Measurements from ENCODE around the gene MRTFB. TPM values are rescaled to one million over a fixed set of nuclear protein-coding genes. Genes with fewer than 3 reads are reported as not detected.
"Not testable (repeated sequence)": the region's sequence is repeated elsewhere in the genome, so short reads cannot be mapped to it uniquely, and the experiment has no call there.

MRTFB gene
- total and polyA plus RNA-seq, 4 donors = 19.1 to 32.1 (median 25.1) TPM

GRCh38 chr16:14175086-14175485 is 104.0 kb downstream of the MRTFB start:
- no CpG with 5 or more reads among the region's 3 CpGs for WGBS (ENCODE audit: insufficient coverage)

GRCh38 chr16:14177704-14178103 is 106.6 kb downstream of the MRTFB start:
- WGBS (ENCODE audit: insufficient coverage) = 59% methylated on average over 3 of the region's 4 CpGs
- Histone ChIP-seq H3K27ac (ENCODE audit: low read depth, low read length) (no peak overlapping the region), H3K36me3 (ENCODE audit: control insufficient read depth, insufficient read depth, low read length) (no peaks in the 10 kb centered on the region), H3K27me3 (ENCODE audit: control insufficient read depth, insufficient read depth, low read length) (no peaks in the 10 kb centered on the region), H3K4me1 (ENCODE audit: control insufficient read depth, insufficient read depth, low read length) (no peaks in the 10 kb centered on the region), H3K9me3 (ENCODE audit: control insufficient read depth, insufficient read depth, low read length) (no peaks in the 10 kb centered on the region), H3K4me3 (ENCODE audit: low read depth, low read length) (no peak overlapping the region)
- DNase-seq (ENCODE audit: low read depth in 4 of 6, low spot score in 6 of 6) = no peak

More at GRCh38 chr16:14175086-14175485, 104.0 kb downstream of the MRTFB start:
- H3K27me3 ChIP-seq (ENCODE audit: control insufficient read depth, insufficient read depth, low read length) = no peaks in the 10 kb centered on the region
- no peak for DNase-seq (ENCODE audit: low read depth in 4 of 6, low spot score in 6 of 6)
- H3K4me3 ChIP-seq (ENCODE audit: low read depth, low read length) = no peak overlapping the region
- peaks cover 2% of the 10 kb centered on the region for H3K9me3 ChIP-seq (ENCODE audit: control insufficient read depth, insufficient read depth, low read length)
- no peak overlapping the region for H3K27ac ChIP-seq (ENCODE audit: low read depth, low read length)
- H3K36me3 ChIP-seq (ENCODE audit: control insufficient read depth, insufficient read depth, low read length) = no peaks in the 10 kb centered on the region
- H3K4me1 ChIP-seq (ENCODE audit: control insufficient read depth, insufficient read depth, low read length) = no peaks in the 10 kb centered on the region

GRCh38 chr16:14179116-14179515 is 108.0 kb downstream of the MRTFB start:
- Histone ChIP-seq H3K27ac (ENCODE audit: low read depth, low read length) (no peak overlapping the region), H3K27me3 (ENCODE audit: control insufficient read depth, insufficient read depth, low read length) (no peaks in the 10 kb centered on the region), H3K4me3 (ENCODE audit: low read depth, low read length) (no peak overlapping the region), H3K36me3 (ENCODE audit: control insufficient read depth, insufficient read depth, low read length) (no peaks in the 10 kb centered on the region), H3K9me3 (ENCODE audit: control insufficient read depth, insufficient read depth, low read length) (no peaks in the 10 kb centered on the region), H3K4me1 (ENCODE audit: control insufficient read depth, insufficient read depth, low read length) (no peaks in the 10 kb centered on the region)
- WGBS (ENCODE audit: insufficient coverage) = 80% methylated on average over 1 of the region's 1 CpG
- DNase-seq (ENCODE audit: low read depth in 4 of 6, low spot score in 6 of 6) = no peak

GRCh38 chr16:14180481-14180944 is 109.4 kb downstream of the MRTFB start:
- WGBS (ENCODE audit: insufficient coverage) = 95% methylated on average over 3 of the region's 4 CpGs
- no peak overlapping the region for H3K4me3 ChIP-seq (ENCODE audit: low read depth, low read length)
- H3K9me3 ChIP-seq (ENCODE audit: control insufficient read depth, insufficient read depth, low read length) = no peaks in the 10 kb centered on the region
- no peaks in the 10 kb centered on the region for H3K36me3 ChIP-seq (ENCODE audit: control insufficient read depth, insufficient read depth, low read length)
- no peaks in the 10 kb centered on the region for H3K27me3 ChIP-seq (ENCODE audit: control insufficient read depth, insufficient read depth, low read length)
- H3K27ac ChIP-seq (ENCODE audit: low read depth, low read length) = no peak overlapping the region
- H3K4me1 ChIP-seq (ENCODE audit: control insufficient read depth, insufficient read depth, low read length) = no peaks in the 10 kb centered on the region
- peak in 1 of 6 donors; percentile 9 for DNase-seq (ENCODE audit: low read depth in 4 of 6, low spot score in 6 of 6)

GRCh38 chr16:14181371-14182050 is 110.4 kb downstream of the MRTFB start:
- Histone ChIP-seq H3K9me3 (ENCODE audit: control insufficient read depth, insufficient read depth, low read length) (no peaks in the 10 kb centered on the region), H3K27ac (ENCODE audit: low read depth, low read length) (no peak overlapping the region), H3K4me3 (ENCODE audit: low read depth, low read length) (no peak overlapping the region), H3K36me3 (ENCODE audit: control insufficient read depth, insufficient read depth, low read length) (no peaks in the 10 kb centered on the region), H3K4me1 (ENCODE audit: control insufficient read depth, insufficient read depth, low read length) (peaks cover 2% of the 10 kb centered on the region), H3K27me3 (ENCODE audit: control insufficient read depth, insufficient read depth, low read length) (no peaks in the 10 kb centered on the region)
- no peak for DNase-seq (ENCODE audit: low read depth in 4 of 6, low spot score in 6 of 6)
- WGBS (ENCODE audit: insufficient coverage) = no CpG with 5 or more reads among the region's 2 CpGs

GRCh38 chr16:14182999-14183398 is 111.9 kb downstream of the MRTFB start:
- no CpG with 5 or more reads among the region's 1 CpG for WGBS (ENCODE audit: insufficient coverage)
- no peak overlapping the region for H3K4me3 ChIP-seq (ENCODE audit: low read depth, low read length)
- no peaks in the 10 kb centered on the region for H3K36me3 ChIP-seq (ENCODE audit: control insufficient read depth, insufficient read depth, low read length)
- no peaks in the 10 kb centered on the region for H3K27me3 ChIP-seq (ENCODE audit: control insufficient read depth, insufficient read depth, low read length)
- H3K4me1 ChIP-seq (ENCODE audit: control insufficient read depth, insufficient read depth, low read length) = peaks cover 8% of the 10 kb centered on the region
- H3K9me3 ChIP-seq (ENCODE audit: control insufficient read depth, insufficient read depth, low read length) = no peaks in the 10 kb centered on the region
- DNase-seq (ENCODE audit: low read depth in 4 of 6, low spot score in 6 of 6) = no peak
- no peak overlapping the region for H3K27ac ChIP-seq (ENCODE audit: low read depth, low read length)

GRCh38 chr16:14183962-14184361 is 112.8 kb downstream of the MRTFB start:
- H3K9me3 ChIP-seq (ENCODE audit: control insufficient read depth, insufficient read depth, low read length); H3K27me3 ChIP-seq (ENCODE audit: control insufficient read depth, insufficient read depth, low read length); H3K4me1 ChIP-seq (ENCODE audit: control insufficient read depth, insufficient read depth, low read length); H3K27ac ChIP-seq (ENCODE audit: low read depth, low read length); DNase-seq (ENCODE audit: low read depth in 4 of 6, low spot score in 6 of 6); H3K4me3 ChIP-seq (ENCODE audit: low read depth, low read length); H3K36me3 ChIP-seq (ENCODE audit: control insufficient read depth, insufficient read depth, low read length): not testable (repeated sequence)
- WGBS (ENCODE audit: insufficient coverage) = no CpG with 5 or more reads among the region's 6 CpGs

GRCh38 chr16:14186007-14186794 is 115.1 kb downstream of the MRTFB start:
- no peaks in the 10 kb centered on the region for H3K9me3 ChIP-seq (ENCODE audit: control insufficient read depth, insufficient read depth, low read length)
- peak overlapping the region; percentile 40 for H3K4me3 ChIP-seq (ENCODE audit: low read depth, low read length)
- DNase-seq (ENCODE audit: low read depth in 4 of 6, low spot score in 6 of 6) = peak in 5 of 6 donors; percentile 28 to 88 (median 61)
- whole genome bisulfite sequencing (ENCODE audit: insufficient coverage) = 3% methylated on average over 6 of the region's 10 CpGs
- H3K27me3 ChIP-seq (ENCODE audit: control insufficient read depth, insufficient read depth, low read length) = no peaks in the 10 kb centered on the region
- H3K4me1 ChIP-seq (ENCODE audit: control insufficient read depth, insufficient read depth, low read length) = peaks cover 8% of the 10 kb centered on the region
- H3K36me3 ChIP-seq (ENCODE audit: control insufficient read depth, insufficient read depth, low read length) = no peaks in the 10 kb centered on the region
- peak overlapping the region; percentile 68 for H3K27ac ChIP-seq (ENCODE audit: low read depth, low read length)

GRCh38 chr16:14186795-14187221 is 115.7 kb downstream of the MRTFB start:
- Histone ChIP-seq H3K27me3 (ENCODE audit: control insufficient read depth, insufficient read depth, low read length) (no peaks in the 10 kb centered on the region), H3K27ac (ENCODE audit: low read depth, low read length) (peak overlapping the region; percentile 68), H3K9me3 (ENCODE audit: control insufficient read depth, insufficient read depth, low read length) (no peaks in the 10 kb centered on the region), H3K4me3 (ENCODE audit: low read depth, low read length) (peak overlapping the region; percentile 40), H3K36me3 (ENCODE audit: control insufficient read depth, insufficient read depth, low read length) (no peaks in the 10 kb centered on the region), H3K4me1 (ENCODE audit: control insufficient read depth, insufficient read depth, low read length) (peaks cover 8% of the 10 kb centered on the region)
- peak in 3 of 6 donors; percentile 25 to 61 (median 49) for DNase-seq (ENCODE audit: low read depth in 4 of 6, low spot score in 6 of 6)
- 7% methylated on average over 3 of the region's 5 CpGs for WGBS (ENCODE audit: insufficient coverage)

Data from spinal cord (tissue), 10 donors.